SK-N-SH treated with all-trans-retinoic acid at 6 μM for 48 hours (cell line): ENCODE results near the gene TMEM127.

Experiments
- ARNTL ChIP-seq: fragments of 450-650 bp; formaldehyde crosslinking; IDR thresholded peaks from 2 replicates; pipeline ENCODE4 v1.5.0; 2020; ENCODE audit warnings: low read depth, mild to moderate bottlenecking, moderate library complexity, borderline replicate concordance
- ESRRG ChIP-seq: fragments of 250-450 bp; sonication (Bioruptor Pico); IDR thresholded peaks from 2 replicates; pipeline ENCODE4 v1.6.1; 2021; ENCODE audit warnings: mild to moderate bottlenecking
- ISL1 ChIP-seq: fragments of 250-450 bp; sonication (Bioruptor Pico); IDR thresholded peaks from 2 replicates; pipeline ENCODE4 v2.1.2; 2022; ENCODE audit warnings: mild to moderate bottlenecking, moderate library complexity
- OSR1 ChIP-seq: fragments of 250-450 bp; sonication (Bioruptor Pico); IDR thresholded peaks from 2 replicates; pipeline ENCODE4 v1.8.0; 2022; ENCODE audit warnings: moderate library complexity, mild to moderate bottlenecking, inconsistent platforms
- RARB ChIP-seq: fragments of 250-450 bp; sonication (Bioruptor Pico); IDR thresholded peaks from 2 replicates; pipeline ENCODE4 v1.8.0; 2021; ENCODE audit warnings: mild to moderate bottlenecking, moderate library complexity
- SNAI2 ChIP-seq: fragments of 250-450 bp; sonication (Bioruptor Pico); IDR thresholded peaks from 2 replicates; pipeline ENCODE4 v1.5.0; 2020; ENCODE audit warnings: mild to moderate bottlenecking, moderate library complexity
- TOX ChIP-seq: fragments of 250-450 bp; sonication (Bioruptor Pico); IDR thresholded peaks from 2 replicates; pipeline ENCODE4 v1.8.0; 2021; ENCODE audit warnings: mild to moderate bottlenecking, moderate library complexity, borderline replicate concordance
- ZFP30 ChIP-seq: fragments of 450-650 bp; formaldehyde crosslinking; IDR thresholded peaks from 2 replicates; pipeline ENCODE4 v1.5.0; 2022; ENCODE audit warnings: mild to moderate bottlenecking, moderate library complexity
- ZNF565 ChIP-seq: fragments of 450-650 bp; formaldehyde crosslinking; conservative IDR thresholded peaks from 2 replicates; pipeline ENCODE4 v1.5.0; 2020; ENCODE audit warnings: low read depth, mild to moderate bottlenecking, moderate library complexity
- ZNF70 ChIP-seq: fragments of 450-650 bp; formaldehyde crosslinking; IDR thresholded peaks from 2 replicates; pipeline ENCODE4 v1.5.0; 2020; ENCODE audit warnings: mild to moderate bottlenecking, moderate library complexity
- TF ChIP-seq, protein P1 (sequence below): fragments of 250-450 bp; sonication (Bioruptor Pico); IDR thresholded peaks from 2 replicates; pipeline ENCODE4 v1.8.0; 2020; ENCODE audit warnings: mild to moderate bottlenecking, moderate library complexity, borderline replicate concordance
- TF ChIP-seq, protein P2 (sequence below): fragments of 250-450 bp; sonication (Bioruptor Pico); IDR thresholded peaks from 2 replicates; pipeline ENCODE4 v1.5.1; 2021; ENCODE audit warnings: mild to moderate bottlenecking, moderate library complexity
- TF ChIP-seq, protein P3 (sequence below): fragments of 250-450 bp; sonication (Bioruptor Pico); IDR thresholded peaks from 2 replicates; pipeline ENCODE4 v1.5.1; 2020; ENCODE audit warnings: low read depth, mild to moderate bottlenecking, moderate library complexity

DNA sequence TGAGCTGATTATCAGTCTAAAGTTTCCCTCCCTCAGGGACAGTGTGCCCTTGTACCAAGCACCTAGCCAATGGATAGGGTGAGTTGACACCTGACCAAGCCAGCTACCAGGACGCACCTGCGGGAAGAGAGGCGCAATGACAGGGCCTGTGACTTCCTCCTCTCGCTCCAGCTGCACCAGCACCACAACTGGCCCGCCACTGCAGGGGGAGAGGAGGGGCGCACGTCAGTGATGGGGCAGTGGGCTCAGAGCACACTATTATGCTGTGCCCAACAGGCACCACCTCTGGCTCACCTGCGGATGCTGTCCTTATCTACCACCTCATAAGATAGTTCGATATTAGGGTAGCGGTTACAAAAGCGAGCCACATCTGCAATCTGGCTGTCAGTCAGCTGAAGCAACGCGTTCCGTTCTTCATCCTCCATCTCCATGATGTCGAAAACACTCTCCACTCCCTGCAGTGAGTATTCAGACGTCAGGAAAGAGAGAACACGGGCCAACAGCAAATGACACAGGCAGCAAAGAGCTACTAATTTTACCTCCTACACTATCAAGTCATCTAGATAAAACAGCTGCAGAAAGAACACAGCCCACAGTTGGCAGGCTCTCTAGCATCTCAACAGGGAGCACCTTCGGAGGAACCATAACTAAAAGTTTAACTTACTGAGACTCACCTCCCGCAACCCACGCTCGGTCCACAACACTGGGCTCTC, 11.1 kb upstream of the TMEM127 start:
- TF ChIP-seq OSR1 (CRISPR knock-in tag) (no peak), ISL1 (no peak), ARNTL (CRISPR knock-in tag) (no peak), SNAI2 (no peak), ZFP30 (no peak), ZNF70 (no peak), ESRRG (CRISPR knock-in tag) (no peak), TOX (CRISPR knock-in tag) (no peak), ZNF565 (no peak), RARB (CRISPR knock-in tag) (no peak)
- TF ChIP-seq, protein P1, sequence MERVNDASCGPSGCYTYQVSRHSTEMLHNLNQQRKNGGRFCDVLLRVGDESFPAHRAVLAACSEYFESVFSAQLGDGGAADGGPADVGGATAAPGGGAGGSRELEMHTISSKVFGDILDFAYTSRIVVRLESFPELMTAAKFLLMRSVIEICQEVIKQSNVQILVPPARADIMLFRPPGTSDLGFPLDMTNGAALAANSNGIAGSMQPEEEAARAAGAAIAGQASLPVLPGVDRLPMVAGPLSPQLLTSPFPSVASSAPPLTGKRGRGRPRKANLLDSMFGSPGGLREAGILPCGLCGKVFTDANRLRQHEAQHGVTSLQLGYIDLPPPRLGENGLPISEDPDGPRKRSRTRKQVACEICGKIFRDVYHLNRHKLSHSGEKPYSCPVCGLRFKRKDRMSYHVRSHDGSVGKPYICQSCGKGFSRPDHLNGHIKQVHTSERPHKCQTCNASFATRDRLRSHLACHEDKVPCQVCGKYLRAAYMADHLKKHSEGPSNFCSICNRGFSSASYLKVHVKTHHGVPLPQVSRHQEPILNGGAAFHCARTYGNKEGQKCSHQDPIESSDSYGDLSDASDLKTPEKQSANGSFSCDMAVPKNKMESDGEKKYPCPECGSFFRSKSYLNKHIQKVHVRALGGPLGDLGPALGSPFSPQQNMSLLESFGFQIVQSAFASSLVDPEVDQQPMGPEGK (CRISPR knock-in tag) = no peak
- TF ChIP-seq, protein P2, sequence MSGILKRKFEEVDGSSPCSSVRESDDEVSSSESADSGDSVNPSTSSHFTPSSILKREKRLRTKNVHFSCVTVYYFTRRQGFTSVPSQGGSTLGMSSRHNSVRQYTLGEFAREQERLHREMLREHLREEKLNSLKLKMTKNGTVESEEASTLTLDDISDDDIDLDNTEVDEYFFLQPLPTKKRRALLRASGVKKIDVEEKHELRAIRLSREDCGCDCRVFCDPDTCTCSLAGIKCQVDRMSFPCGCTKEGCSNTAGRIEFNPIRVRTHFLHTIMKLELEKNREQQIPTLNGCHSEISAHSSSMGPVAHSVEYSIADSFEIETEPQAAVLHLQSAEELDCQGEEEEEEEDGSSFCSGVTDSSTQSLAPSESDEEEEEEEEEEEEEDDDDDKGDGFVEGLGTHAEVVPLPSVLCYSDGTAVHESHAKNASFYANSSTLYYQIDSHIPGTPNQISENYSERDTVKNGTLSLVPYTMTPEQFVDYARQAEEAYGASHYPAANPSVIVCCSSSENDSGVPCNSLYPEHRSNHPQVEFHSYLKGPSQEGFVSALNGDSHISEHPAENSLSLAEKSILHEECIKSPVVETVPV = no peak
- TF ChIP-seq, protein P3, sequence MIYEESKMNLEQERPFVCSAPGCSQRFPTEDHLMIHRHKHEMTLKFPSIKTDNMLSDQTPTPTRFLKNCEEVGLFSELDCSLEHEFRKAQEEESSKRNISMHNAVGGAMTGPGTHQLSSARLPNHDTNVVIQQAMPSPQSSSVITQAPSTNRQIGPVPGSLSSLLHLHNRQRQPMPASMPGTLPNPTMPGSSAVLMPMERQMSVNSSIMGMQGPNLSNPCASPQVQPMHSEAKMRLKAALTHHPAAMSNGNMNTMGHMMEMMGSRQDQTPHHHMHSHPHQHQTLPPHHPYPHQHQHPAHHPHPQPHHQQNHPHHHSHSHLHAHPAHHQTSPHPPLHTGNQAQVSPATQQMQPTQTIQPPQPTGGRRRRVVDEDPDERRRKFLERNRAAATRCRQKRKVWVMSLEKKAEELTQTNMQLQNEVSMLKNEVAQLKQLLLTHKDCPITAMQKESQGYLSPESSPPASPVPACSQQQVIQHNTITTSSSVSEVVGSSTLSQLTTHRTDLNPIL (CRISPR knock-in tag) = no peak
